IMR-90 (cell line): Measurements from ENCODE around the gene DDX41. TPM values are rescaled to one million over a fixed set of nuclear protein-coding genes. Genes with fewer than 3 reads are reported as not detected.

Experiments used
- ATAC-seq: fragments of 200-7000 bp; cut with Tn5 transposase; 2 replicates; pipeline ENCODE4 v1.9.1; 2020; ENCODE audit warnings: low read depth, mild to moderate bottlenecking, moderate library complexity
- BruUV-seq: library from RNA; stranded (reverse); fragments of 400-500 nt; replicated peaks from 2 replicates; lab custom pipeline; 2021; lab: Mats Ljungman, UMichigan
- CTCF ChIA-PET: fragments of 300-600 bp; formaldehyde crosslinking; extraction: SDS; loops from one replicate; lab custom pipeline; 2021; ENCODE audit warnings: antibody characterized with exemption; lab: Yijun Ruan, JAX
- POLR2A ChIA-PET: fragments of 300-600 bp; sonication (Branson Sonifier 250); formaldehyde crosslinking; loops from one replicate; lab custom pipeline; 2022; ENCODE audit warnings: antibody characterized with exemption; ENCODE audit not compliant: unreplicated experiment; lab: Charles Lee
- DNase-seq: peaks from one replicate; pipeline ENCODE4 v3.0.0; 2013
- H2AFZ ChIP-seq: replicated peaks from 2 replicates; pipeline ENCODE3; 2013; ENCODE audit warnings: low read length, mild to moderate bottlenecking; ENCODE audit not compliant: poor library complexity
- H2AK5ac ChIP-seq: 2 replicates; pipeline ENCODE4 v1.6.1; 2013; ENCODE audit warnings: low read depth, low read length, inconsistent platforms
- H2AK9ac ChIP-seq: replicated peaks from 2 replicates; pipeline ENCODE3; 2013; ENCODE audit warnings: mild to moderate bottlenecking, low read depth, low read length, moderate library complexity; ENCODE audit not compliant: poor library complexity
- H2BK120ac ChIP-seq: 2 replicates; pipeline ENCODE4 v1.6.1; 2013; ENCODE audit warnings: low read depth, low read length, inconsistent platforms
- H2BK15ac ChIP-seq: 3 replicates; pipeline ENCODE4 v1.6.1; 2013; ENCODE audit warnings: low read depth, low read length, inconsistent platforms
- H2BK20ac ChIP-seq: 2 replicates; pipeline ENCODE4 v1.6.1; 2013; ENCODE audit warnings: low read depth, mild to moderate bottlenecking, inconsistent platforms, low read length, moderate library complexity
- H2BK5ac ChIP-seq: 2 replicates; pipeline ENCODE4 v1.6.1; 2013; ENCODE audit warnings: mild to moderate bottlenecking, low read depth, low read length, inconsistent platforms; ENCODE audit not compliant: poor library complexity, severe bottlenecking
- H3K14ac ChIP-seq: replicated peaks from 2 replicates; pipeline ENCODE4 v1.6.1; 2013; ENCODE audit warnings: low read depth, low read length, inconsistent platforms
- H3K18ac ChIP-seq: 2 replicates; pipeline ENCODE4 v1.6.1; 2013; ENCODE audit warnings: low read depth, low read length, control low read depth
- H3K23ac ChIP-seq: 2 replicates; pipeline ENCODE4 v1.6.1; 2013; ENCODE audit warnings: low read depth, low read length, inconsistent platforms
- H3K27ac ChIP-seq: 2 replicates; pipeline ENCODE4 v1.5.1; 2013; ENCODE audit warnings: mild to moderate bottlenecking, control low read depth, low read length; ENCODE audit not compliant: insufficient read depth
- H3K27me3 ChIP-seq: 2 replicates; pipeline ENCODE4 v1.6.1; 2013; ENCODE audit warnings: low read length; ENCODE audit not compliant: control insufficient read depth, insufficient read depth
- H3K36me3 ChIP-seq: 2 replicates; pipeline ENCODE4 v1.6.1; 2013; ENCODE audit warnings: low read length, mixed read lengths; ENCODE audit not compliant: control insufficient read depth, insufficient read depth
- H3K4ac ChIP-seq: 2 replicates; pipeline ENCODE4 v1.6.1; 2013; ENCODE audit warnings: low read depth, low read length, inconsistent platforms
- H3K4me1 ChIP-seq: 2 replicates; pipeline ENCODE4 v1.6.1; 2013; ENCODE audit warnings: low read length, mixed read lengths; ENCODE audit not compliant: control insufficient read depth, insufficient read depth
- H3K4me2 ChIP-seq: 2 replicates; pipeline ENCODE4 v1.6.1; 2013; ENCODE audit warnings: low read depth, mild to moderate bottlenecking, control low read depth, low read length, moderate library complexity
- H3K4me3 ChIP-seq: 2 replicates; pipeline ENCODE4 v1.5.1; 2013; ENCODE audit warnings: low read depth, mild to moderate bottlenecking, control low read depth, low read length, moderate library complexity; ENCODE audit not compliant: insufficient read depth
- H3K56ac ChIP-seq: 2 replicates; pipeline ENCODE4 v1.6.1; 2013; ENCODE audit warnings: low read length, inconsistent platforms; ENCODE audit not compliant: insufficient read depth; ENCODE audit errors: extremely low read depth
- H3K79me1 ChIP-seq, 2 experiments: 2 replicates each; pipeline ENCODE4 v1.6.1; 2013; ENCODE audit warnings: low read length in 2 of 2, inconsistent platforms in 1 of 2, low read depth in 1 of 2
- H3K9ac ChIP-seq: 2 replicates; pipeline ENCODE4 v1.6.1; 2013; ENCODE audit warnings: low read depth, low read length, control low read depth
- H3K9me1 ChIP-seq: 2 replicates; pipeline ENCODE4 v1.6.1; 2013; ENCODE audit warnings: low read length, inconsistent platforms; ENCODE audit not compliant: insufficient read depth
- H3K9me3 ChIP-seq: 2 replicates; pipeline ENCODE4 v1.6.1; 2013; ENCODE audit warnings: low read length; ENCODE audit not compliant: control insufficient read depth, insufficient read depth
- H4K20me1 ChIP-seq: 2 replicates; pipeline ENCODE4 v1.6.1; 2013; ENCODE audit warnings: low read length, inconsistent platforms; ENCODE audit not compliant: insufficient read depth
- H4K5ac ChIP-seq: 2 replicates; pipeline ENCODE4 v1.6.1; 2013; ENCODE audit warnings: mild to moderate bottlenecking, low read depth, low read length, control low read depth
- H4K8ac ChIP-seq, 2 experiments: 2 replicates each; pipeline ENCODE4 v1.6.1; 2013; ENCODE audit warnings: low read depth in 2 of 2, low read length in 2 of 2, control low read depth in 1 of 2, inconsistent platforms in 1 of 2
- H4K91ac ChIP-seq: 2 replicates; pipeline ENCODE4 v1.6.1; 2013; ENCODE audit warnings: low read depth, low read length, inconsistent platforms; ENCODE audit not compliant: insufficient read depth
- BHLHE40 ChIP-seq: fragments of 150-350 bp; IDR thresholded peaks from 2 replicates; pipeline ENCODE4 v1.6.1; 2016; ENCODE audit warnings: mild to moderate bottlenecking, low read depth, low read length
- CEBPB ChIP-seq: IDR thresholded peaks from 2 replicates; pipeline ENCODE4 v1.6.1; 2012; ENCODE audit warnings: low read depth, low read length, improper control_type of control experiment
- CHD1 ChIP-seq: IDR thresholded peaks from 2 replicates; pipeline ENCODE4 v1.6.1; 2012; ENCODE audit warnings: low read depth, low read length, improper control_type of control experiment
- ELK1 ChIP-seq: fragments of 150-350 bp; IDR thresholded peaks from 2 replicates; pipeline ENCODE4 v1.6.1; 2016; ENCODE audit warnings: low read depth, mild to moderate bottlenecking, low read length, moderate library complexity, borderline replicate concordance
- FOS ChIP-seq: fragments of 150-350 bp; IDR thresholded peaks from 2 replicates; pipeline ENCODE4 v1.6.1; 2016; ENCODE audit warnings: low read depth, low read length
- MAFK ChIP-seq: IDR thresholded peaks from 2 replicates; pipeline ENCODE4 v1.6.1; 2012; ENCODE audit warnings: low read depth, low read length, improper control_type of control experiment
- MAZ ChIP-seq: IDR thresholded peaks from 2 replicates; pipeline ENCODE4 v1.6.1; 2012; ENCODE audit warnings: low read depth, mild to moderate bottlenecking, low read length, improper control_type of control experiment, moderate library complexity, borderline replicate concordance
- MXI1 ChIP-seq: IDR thresholded peaks from 2 replicates; pipeline ENCODE4 v1.6.1; 2012; ENCODE audit warnings: low read depth, mild to moderate bottlenecking, low read length, moderate library complexity, borderline replicate concordance
- NFE2L2 ChIP-seq: fragments of 150-350 bp; IDR thresholded peaks from 2 replicates; pipeline ENCODE4 v1.6.1; 2016; ENCODE audit warnings: low read depth, mild to moderate bottlenecking, low read length
- POLR2A ChIP-seq: IDR thresholded peaks from 2 replicates; pipeline ENCODE4 v1.6.1; 2012; ENCODE audit warnings: mild to moderate bottlenecking, low read depth, low read length
- RAD21 ChIP-seq: IDR thresholded peaks from 2 replicates; pipeline ENCODE4 v1.6.1; 2012; ENCODE audit warnings: low read length, improper control_type of control experiment
- RCOR1 ChIP-seq: IDR thresholded peaks from 2 replicates; pipeline ENCODE4 v1.6.1; 2012; ENCODE audit warnings: mild to moderate bottlenecking, low read length, improper control_type of control experiment; ENCODE audit not compliant: insufficient replicate concordance
- RFX5 ChIP-seq: IDR thresholded peaks from 2 replicates; pipeline ENCODE4 v1.8.0; 2012; ENCODE audit warnings: low read depth, mild to moderate bottlenecking, low read length, moderate library complexity
- SMC3 ChIP-seq: fragments of 150-350 bp; IDR thresholded peaks from 2 replicates; pipeline ENCODE4 v1.6.1; 2016; ENCODE audit warnings: low read depth, mild to moderate bottlenecking, antibody characterized with exemption, low read length, moderate library complexity
- WGBS, 2 experiments: methylation state at CpG; one replicate each; pipeline versions ENCODE4 v1.1.5 to v1.1.7; 2013; ENCODE audit warnings: missing lambda C conversion rate in 2 of 2; ENCODE audit not compliant: insufficient read length in 1 of 2; ENCODE audit errors: extremely low coverage in 2 of 2; 5-methylcytosine and 5-hydroxymethylcytosine counted together
- dilution Hi-C: fragments of 300-500 bp; cut with HindIII; formaldehyde crosslinking; loops from one replicate; pipeline ENCODE4 v1.14.3; 2018; ENCODE audit warnings: low sequenced_read_pairs; ENCODE audit not compliant: unreplicated experiment
- in situ Hi-C: fragments of 300-500 bp; cut with MboI; formaldehyde crosslinking; loops from 3 replicates; pipeline ENCODE4 v1.14.3; 2019; ENCODE audit warnings: low sequenced_read_pairs, inconsistent platforms, mixed read lengths
- intact Hi-C: fragments of 100-400 bp; cut with micrococcal nuclease; formaldehyde crosslinking; loops from 2 replicates; pipeline ENCODE4 v1.10.0; 2022
- polyA plus RNA-seq, 3 experiments: library from polyadenylated mRNA; depleted of rRNA; stranded (reverse); fragments of >200 nt; gene quantifications; 2 replicates each; pipeline ENCODE4 v1.2.3, GENCODE V29; 2012; ENCODE audit warnings: low replicate concordance in 1 of 3
- total RNA-seq: library from RNA; depleted of rRNA; stranded (reverse); fragments of >200 nt; gene quantifications from 2 replicates; pipeline ENCODE4 v1.2.3, GENCODE V29; 2012

DDX41 gene
- total and polyA plus RNA-seq, 2 of the 4 experiments (the other 2 are of a cell fraction): 130 to 170 TPM

- Histone ChIP-seq H3K36me3 (peaks cover 64% of the 10 kb centered on the region), H3K4me1 (peaks cover 7% of the 10 kb centered on the region), H2BK15ac (no peak overlapping the region), H4K5ac (no peak overlapping the region), H3K27ac (no peak overlapping the region), H3K9ac (peak overlapping the region; percentile 88), H3K56ac (no peak overlapping the region), H4K91ac (no peak overlapping the region), H3K9me1 (0 out of 2 replicates have a peak, but pooled peaks cover 4% of the 10 kb centered on the region), H4K20me1 (no peaks in the 10 kb centered on the region; the same call in 1 of the 2 replicates), H2BK120ac (no peak overlapping the region), H3K18ac (no peak overlapping the region), H2AFZ (no peak overlapping the region), H3K4ac (no peak overlapping the region), H4K8ac (peak overlapping the region in 1 of 2 experiments; percentile 17; a peak in 2 of 4 replicates), H3K4me2 (peak overlapping the region; percentile 96), H3K14ac (no peak overlapping the region), H3K23ac (no peak overlapping the region), H3K27me3 (no peaks in the 10 kb centered on the region), H3K79me1 (peaks cover 34 to 48% of the 10 kb centered on the region in 2 experiments), H3K4me3 (peak overlapping the region; percentile 70), H2BK5ac (no peak overlapping the region), H2BK20ac (no peak overlapping the region), H2AK9ac (peak overlapping the region; percentile 97), H3K9me3 (no peaks in the 10 kb centered on the region), H2AK5ac (0 out of 2 replicates have a peak overlapping the region, but pooled peaks have one; percentile 91)
- intact Hi-C loops: no loop called here
- POLR2A ChIA-PET: no interaction called here
- dilution Hi-C loops: no loop called here
- CTCF ChIA-PET: no interaction called here
- no TSS peak for BruUV-seq
- DNase-seq: no peak
- WGBS, 2 experiments: 93% methylated on average over 6 of the region's 7 CpGs; no CpG with 5 or more reads in 1 of the 2 experiments
- TF ChIP-seq POLR2A: no peak
- no peak for TF ChIP-seq RCOR1
- no peak for TF ChIP-seq ELK1
- TF ChIP-seq NFE2L2: no peak
- no peak for TF ChIP-seq BHLHE40
- TF ChIP-seq MAZ: no peak
- no peak for TF ChIP-seq CEBPB
- no peak for TF ChIP-seq SMC3
- TF ChIP-seq MXI1: no peak
- TF ChIP-seq CHD1: no peak
- TF ChIP-seq RAD21: no peak
- TF ChIP-seq MAFK: no peak
- no peak for TF ChIP-seq FOS
- no peak for TF ChIP-seq RFX5
- ATAC-seq: no peak
- in situ Hi-C loops: no loop called here
Measured at GRCh38 chr5:177515580-177515979, 1.2 kb downstream of the DDX41 start.
